HepG2 (cell line): ENCODE results near the gene DLX1. TPM values are rescaled to one million over a fixed set of nuclear protein-coding genes. Genes with fewer than 3 reads are reported as not detected.
A peak's percentile ranks its signal among the peaks of the same experiment; 100 is the strongest.

Experiments used
- ARNT ChIP-seq: fragments of 450-650 bp; IDR thresholded peaks from 2 replicates; pipeline ENCODE4 v1.6.1; 2017
- GLI4 ChIP-seq: sonication (generic); formaldehyde crosslinking; IDR thresholded peaks from 2 replicates; pipeline ENCODE4 v1.5.1; 2020; ENCODE audit warnings: missing genetic modification reagents, mild to moderate bottlenecking, moderate library complexity, borderline replicate concordance
- HNRNPH1 ChIP-seq: fragments of 200-400 bp; formaldehyde crosslinking; optimal IDR thresholded peaks from 2 replicates; pipeline ENCODE3; 2017; ENCODE audit warnings: mild to moderate bottlenecking, low read depth, low read length
- NFRKB ChIP-seq: fragments of 450-650 bp; IDR thresholded peaks from 2 replicates; pipeline ENCODE4 v1.6.1; 2017
- SMAD1 ChIP-seq: sonication (generic); formaldehyde crosslinking; IDR thresholded peaks from 2 replicates; pipeline ENCODE4 v1.4.0; 2020; ENCODE audit warnings: missing genetic modification reagents, low read depth, mild to moderate bottlenecking, borderline replicate concordance
- ZHX1 ChIP-seq: sonication (generic); formaldehyde crosslinking; IDR thresholded peaks from 2 replicates; pipeline ENCODE4 v1.8.1; 2022; ENCODE audit warnings: low read depth, mild to moderate bottlenecking, missing genetic modification reagents
- ZNF205 ChIP-seq: IDR thresholded peaks from 2 replicates; pipeline ENCODE4 v1.6.1; 2018; ENCODE audit warnings: missing biosample characterization, missing genetic modification reagents
- ZNF251 ChIP-seq: sonication (generic); formaldehyde crosslinking; IDR thresholded peaks from 2 replicates; pipeline ENCODE4 v1.9.0; 2021; ENCODE audit warnings: mild to moderate bottlenecking, missing genetic modification reagents
- polyA plus RNA-seq, 8 experiments: library from polyadenylated mRNA; depleted of rRNA in 3 of 8; stranded (reverse) in 7 of 8; unstranded in 1 of 8; fragments of >200 nt; fragmentation: Illumina TruSeq in 4 of 8; extraction: Trizol in 4 of 8; gene quantifications; 2 replicates each; pipeline versions ENCODE4 v1.2.1 to v1.2.3, GENCODE V29; 2011 to 2016; ENCODE audit warnings: low read depth in 4 of 8, missing spikeins in 1 of 8, mixed read lengths in 1 of 8; ENCODE audit not compliant: insufficient read depth in 1 of 8
- total RNA-seq, 5 experiments: library from RNA; depleted of rRNA; stranded (reverse); fragments of >200 nt; fragmentation: Illumina TruSeq; extraction: Trizol; gene quantifications; 2 replicates each; pipeline ENCODE4 v1.2.3, GENCODE V29; 2016; ENCODE audit warnings: low read depth in 1 of 5
- TF ChIP-seq, protein P1 (sequence below): sonication (generic); formaldehyde crosslinking; IDR thresholded peaks from 2 replicates; pipeline ENCODE4 v1.5.0; 2020; ENCODE audit warnings: mild to moderate bottlenecking, missing genetic modification reagents, borderline replicate concordance

DLX1 gene
- total and polyA plus RNA-seq, 2 of the 13 experiments (the other 11 are each of a cell fraction or from before 2014, with no cell fraction given) = 0.18 to 0.86 TPM

DNA sequence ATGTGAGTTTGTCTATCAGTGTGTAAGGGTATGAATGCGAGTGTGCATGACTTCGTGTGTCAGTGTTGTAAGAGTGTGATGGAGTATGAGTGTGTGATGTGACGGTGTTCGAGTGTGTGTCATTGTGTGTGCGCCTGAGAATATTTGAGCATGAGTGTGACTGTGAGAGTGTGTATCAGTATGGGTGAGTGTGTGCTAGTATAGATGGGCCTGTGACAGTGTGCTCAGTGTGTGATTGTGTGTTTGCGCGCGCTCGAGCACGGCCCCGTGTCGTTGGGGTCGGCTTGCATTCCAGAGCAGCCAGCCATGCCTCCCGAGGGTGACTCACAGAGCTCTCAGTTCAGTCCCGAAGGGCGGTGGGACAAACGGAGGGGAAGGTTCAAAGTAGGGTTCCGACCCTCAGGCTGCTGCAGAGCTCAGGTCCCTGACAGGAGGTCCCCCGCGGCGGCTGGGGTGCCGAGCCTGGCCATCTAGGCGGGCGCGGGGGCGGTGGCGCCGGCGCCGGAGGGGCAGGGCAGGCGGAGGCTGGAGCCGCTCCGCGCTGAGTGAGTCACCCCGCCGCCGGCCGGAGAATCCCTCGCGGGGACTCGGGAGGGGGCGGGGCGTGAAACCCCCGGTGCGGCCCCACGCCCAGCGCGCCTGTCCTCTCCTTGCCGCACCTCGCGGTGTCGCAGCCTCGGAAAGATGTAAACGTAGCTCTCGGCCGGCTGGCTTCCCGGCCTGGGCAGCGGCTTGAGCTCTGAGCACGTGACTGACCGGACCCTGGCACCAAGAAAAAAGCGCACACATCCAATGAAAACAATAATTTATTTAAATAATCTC lies 13.6 kb downstream of the DLX1 start (continued):
- TF ChIP-seq ZNF251 (CRISPR knock-in tag) = no peak
- TF ChIP-seq HNRNPH1 = no peak
- TF ChIP-seq ARNT = peak; percentile 91; the same call in 1 of the 2 replicates
- no peak for TF ChIP-seq ZHX1 (CRISPR knock-in tag)
- TF ChIP-seq GLI4 (CRISPR knock-in tag) = no peak
- no peak for TF ChIP-seq ZNF205 (CRISPR knock-in tag)
- TF ChIP-seq NFRKB = no peak
- TF ChIP-seq, protein P1, sequence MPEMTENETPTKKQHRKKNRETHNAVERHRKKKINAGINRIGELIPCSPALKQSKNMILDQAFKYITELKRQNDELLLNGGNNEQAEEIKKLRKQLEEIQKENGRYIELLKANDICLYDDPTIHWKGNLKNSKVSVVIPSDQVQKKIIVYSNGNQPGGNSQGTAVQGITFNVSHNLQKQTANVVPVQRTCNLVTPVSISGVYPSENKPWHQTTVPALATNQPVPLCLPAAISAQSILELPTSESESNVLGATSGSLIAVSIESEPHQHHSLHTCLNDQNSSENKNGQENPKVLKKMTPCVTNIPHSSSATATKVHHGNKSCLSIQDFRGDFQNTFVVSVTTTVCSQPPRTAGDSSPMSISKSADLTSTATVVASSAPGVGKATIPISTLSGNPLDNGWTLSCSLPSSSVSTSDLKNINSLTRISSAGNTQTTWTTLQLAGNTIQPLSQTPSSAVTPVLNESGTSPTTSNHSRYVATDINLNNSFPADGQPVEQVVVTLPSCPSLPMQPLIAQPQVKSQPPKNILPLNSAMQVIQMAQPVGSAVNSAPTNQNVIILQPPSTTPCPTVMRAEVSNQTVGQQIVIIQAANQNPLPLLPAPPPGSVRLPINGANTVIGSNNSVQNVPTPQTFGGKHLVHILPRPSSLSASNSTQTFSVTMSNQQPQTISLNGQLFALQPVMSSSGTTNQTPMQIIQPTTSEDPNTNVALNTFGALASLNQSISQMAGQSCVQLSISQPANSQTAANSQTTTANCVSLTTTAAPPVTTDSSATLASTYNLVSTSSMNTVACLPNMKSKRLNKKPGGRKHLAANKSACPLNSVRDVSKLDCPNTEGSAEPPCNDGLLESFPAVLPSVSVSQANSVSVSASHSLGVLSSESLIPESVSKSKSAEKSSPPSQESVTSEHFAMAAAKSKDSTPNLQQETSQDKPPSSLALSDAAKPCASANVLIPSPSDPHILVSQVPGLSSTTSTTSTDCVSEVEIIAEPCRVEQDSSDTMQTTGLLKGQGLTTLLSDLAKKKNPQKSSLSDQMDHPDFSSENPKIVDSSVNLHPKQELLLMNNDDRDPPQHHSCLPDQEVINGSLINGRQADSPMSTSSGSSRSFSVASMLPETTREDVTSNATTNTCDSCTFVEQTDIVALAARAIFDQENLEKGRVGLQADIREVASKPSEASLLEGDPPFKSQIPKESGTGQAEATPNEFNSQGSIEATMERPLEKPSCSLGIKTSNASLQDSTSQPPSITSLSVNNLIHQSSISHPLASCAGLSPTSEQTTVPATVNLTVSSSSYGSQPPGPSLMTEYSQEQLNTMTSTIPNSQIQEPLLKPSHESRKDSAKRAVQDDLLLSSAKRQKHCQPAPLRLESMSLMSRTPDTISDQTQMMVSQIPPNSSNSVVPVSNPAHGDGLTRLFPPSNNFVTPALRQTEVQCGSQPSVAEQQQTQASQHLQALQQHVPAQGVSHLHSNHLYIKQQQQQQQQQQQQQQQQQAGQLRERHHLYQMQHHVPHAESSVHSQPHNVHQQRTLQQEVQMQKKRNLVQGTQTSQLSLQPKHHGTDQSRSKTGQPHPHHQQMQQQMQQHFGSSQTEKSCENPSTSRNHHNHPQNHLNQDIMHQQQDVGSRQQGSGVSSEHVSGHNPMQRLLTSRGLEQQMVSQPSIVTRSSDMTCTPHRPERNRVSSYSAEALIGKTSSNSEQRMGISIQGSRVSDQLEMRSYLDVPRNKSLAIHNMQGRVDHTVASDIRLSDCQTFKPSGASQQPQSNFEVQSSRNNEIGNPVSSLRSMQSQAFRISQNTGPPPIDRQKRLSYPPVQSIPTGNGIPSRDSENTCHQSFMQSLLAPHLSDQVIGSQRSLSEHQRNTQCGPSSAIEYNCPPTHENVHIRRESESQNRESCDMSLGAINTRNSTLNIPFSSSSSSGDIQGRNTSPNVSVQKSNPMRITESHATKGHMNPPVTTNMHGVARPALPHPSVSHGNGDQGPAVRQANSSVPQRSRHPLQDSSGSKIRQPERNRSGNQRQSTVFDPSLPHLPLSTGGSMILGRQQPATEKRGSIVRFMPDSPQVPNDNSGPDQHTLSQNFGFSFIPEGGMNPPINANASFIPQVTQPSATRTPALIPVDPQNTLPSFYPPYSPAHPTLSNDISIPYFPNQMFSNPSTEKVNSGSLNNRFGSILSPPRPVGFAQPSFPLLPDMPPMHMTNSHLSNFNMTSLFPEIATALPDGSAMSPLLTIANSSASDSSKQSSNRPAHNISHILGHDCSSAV (CRISPR knock-in tag) = no peak
- peak; percentile 85; the same call in 1 of the 2 replicates for TF ChIP-seq SMAD1 (CRISPR knock-in tag)
